Lower lobe of right lung (tissue), 2 donors: ENCODE measurements around the gene COL26A1. TPM values are rescaled to one million over a fixed set of nuclear protein-coding genes. Genes with fewer than 3 reads are reported as not detected.

Experiments
- ATAC-seq, 2 donors: fragments of 200-7000 bp; cut with Tn5 transposase; one replicate each; pipeline ENCODE4 v1.9.1; 2020 to 2022; ENCODE audit warnings: mild to moderate bottlenecking in 2 of 2, moderate library complexity in 2 of 2
- DNase-seq: peaks from one replicate; pipeline ENCODE4 v3.0.0-alpha.2; 2020
- H3K27ac ChIP-seq: fragments of 200-600 bp; one replicate; pipeline ENCODE4 v1.8.0; 2022
- H3K27me3 ChIP-seq: fragments of 200-600 bp; one replicate; pipeline ENCODE4 v1.8.0; 2022; ENCODE audit warnings: low read depth
- H3K36me3 ChIP-seq: fragments of 200-600 bp; one replicate; pipeline ENCODE4 v1.8.0; 2022; ENCODE audit warnings: mild to moderate bottlenecking
- H3K4me1 ChIP-seq: fragments of 200-600 bp; one replicate; pipeline ENCODE4 v1.8.0; 2022
- H3K4me3 ChIP-seq: fragments of 200-600 bp; one replicate; pipeline ENCODE4 v1.8.0; 2022; ENCODE audit warnings: mild to moderate bottlenecking
- H3K9me3 ChIP-seq: fragments of 200-600 bp; one replicate; pipeline ENCODE4 v1.8.0; 2022
- intact Hi-C: fragments of 100-400 bp; cut with DNase I; formaldehyde crosslinking; loops from one replicate; pipeline ENCODE4 v1.11.0; 2022
- total RNA-seq: library from RNA; stranded (reverse); fragmentation: NEBNext Ultra II Directional; extraction: Animal tissue kit (Norgen Biotek cat#: 25700); gene quantifications from one replicate; pipeline ENCODE4 v1.2.1, GENCODE V29; 2021
- TF ChIP-seq, protein P1 (sequence below): fragments of 200-600 bp; IDR thresholded peaks from one replicate; pipeline ENCODE4 v1.8.0; 2022; ENCODE audit warnings: antibody characterized with exemption, mild to moderate bottlenecking
- donor health status: DM: no; HTN: yes; CAD: no; lungs with severe emphysema.

Gene COL26A1
- total RNA-seq, 1 donor from 2014 or later, result 0.24 TPM

DNA sequence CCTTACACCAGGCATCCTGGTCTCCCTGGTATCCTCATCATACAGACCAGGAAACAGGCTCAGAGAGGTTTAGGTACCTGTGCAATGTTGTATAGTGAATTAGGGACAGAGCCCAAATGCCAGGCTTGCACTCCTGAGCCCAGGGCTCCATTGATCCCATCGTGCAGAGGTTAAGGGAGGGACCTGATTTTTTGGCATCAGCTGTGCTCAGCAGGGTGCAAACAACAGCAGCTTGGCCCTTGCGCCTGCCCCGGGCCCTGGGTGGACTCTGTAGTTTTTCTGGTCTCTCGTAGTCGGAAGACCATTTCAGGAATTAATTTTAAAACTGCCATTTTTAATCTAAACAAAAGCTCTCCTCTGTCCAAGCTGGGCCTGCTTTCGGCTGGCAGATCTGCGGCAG is 79.2 kb downstream of the COL26A1 start:
- H3K36me3 ChIP-seq, result no peaks in the 10 kb centered on the region
- intact Hi-C loops, result no loop called here
- TF ChIP-seq, protein P1, sequence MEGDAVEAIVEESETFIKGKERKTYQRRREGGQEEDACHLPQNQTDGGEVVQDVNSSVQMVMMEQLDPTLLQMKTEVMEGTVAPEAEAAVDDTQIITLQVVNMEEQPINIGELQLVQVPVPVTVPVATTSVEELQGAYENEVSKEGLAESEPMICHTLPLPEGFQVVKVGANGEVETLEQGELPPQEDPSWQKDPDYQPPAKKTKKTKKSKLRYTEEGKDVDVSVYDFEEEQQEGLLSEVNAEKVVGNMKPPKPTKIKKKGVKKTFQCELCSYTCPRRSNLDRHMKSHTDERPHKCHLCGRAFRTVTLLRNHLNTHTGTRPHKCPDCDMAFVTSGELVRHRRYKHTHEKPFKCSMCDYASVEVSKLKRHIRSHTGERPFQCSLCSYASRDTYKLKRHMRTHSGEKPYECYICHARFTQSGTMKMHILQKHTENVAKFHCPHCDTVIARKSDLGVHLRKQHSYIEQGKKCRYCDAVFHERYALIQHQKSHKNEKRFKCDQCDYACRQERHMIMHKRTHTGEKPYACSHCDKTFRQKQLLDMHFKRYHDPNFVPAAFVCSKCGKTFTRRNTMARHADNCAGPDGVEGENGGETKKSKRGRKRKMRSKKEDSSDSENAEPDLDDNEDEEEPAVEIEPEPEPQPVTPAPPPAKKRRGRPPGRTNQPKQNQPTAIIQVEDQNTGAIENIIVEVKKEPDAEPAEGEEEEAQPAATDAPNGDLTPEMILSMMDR, result no peak
- H3K4me3 ChIP-seq, result no peak overlapping the region
- H3K4me1 ChIP-seq, result no peaks in the 10 kb centered on the region
- H3K27ac ChIP-seq, result no peak overlapping the region
- ATAC-seq (no peak), DNase-seq (no peak)
- no peaks in the 10 kb centered on the region for H3K27me3 ChIP-seq
- H3K9me3 ChIP-seq, result no peaks in the 10 kb centered on the region

GRCh38 chr7:101442426-101443070 is 79.9 kb downstream of the COL26A1 start:
- no peaks in the 10 kb centered on the region for H3K9me3 ChIP-seq
- no peak overlapping the region for H3K27ac ChIP-seq
- intact Hi-C loops, result no loop called here
- no peaks in the 10 kb centered on the region for H3K27me3 ChIP-seq
- no peaks in the 10 kb centered on the region for H3K36me3 ChIP-seq
- ATAC-seq (no peak), DNase-seq (no peak)
- no peaks in the 10 kb centered on the region for H3K4me1 ChIP-seq
- no peak overlapping the region for H3K4me3 ChIP-seq
- TF ChIP-seq, protein P1, result no peak

DNA sequence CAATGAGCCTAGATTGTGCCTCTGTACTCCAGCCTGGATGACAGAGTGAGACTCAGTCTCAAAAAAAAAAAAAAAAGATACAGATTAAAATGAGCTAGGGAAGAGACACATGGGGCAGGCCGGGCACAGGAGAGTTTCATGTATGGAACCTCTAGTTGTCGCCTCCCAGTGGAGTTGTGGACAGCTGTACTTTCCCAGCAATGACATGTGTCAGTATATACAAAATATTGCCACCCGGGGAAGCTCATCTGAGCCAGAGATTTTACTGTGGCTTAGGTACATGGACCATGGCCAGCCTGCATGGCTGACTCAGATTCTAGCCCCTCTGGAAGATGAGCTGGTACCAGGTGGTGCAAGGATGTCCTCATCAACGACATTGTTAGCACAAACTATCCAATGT is 87.4 kb downstream of the COL26A1 start:
- ATAC-seq, result no peak
- intact Hi-C loops, result no loop called here

GRCh38 chr7:101453617-101454016 is 90.9 kb downstream of the COL26A1 start:
- Histone ChIP-seq H3K27ac (no peak overlapping the region), H3K4me3 (no peak overlapping the region), H3K36me3 (no peaks in the 10 kb centered on the region), H3K27me3 (no peaks in the 10 kb centered on the region), H3K9me3 (no peaks in the 10 kb centered on the region), H3K4me1 (no peaks in the 10 kb centered on the region)
- no peak for ATAC-seq
- TF ChIP-seq, protein P1, result no peak
- intact Hi-C loops, result no loop called here
- DNase-seq, result no peak

More for the DNA sequence above, 87.4 kb downstream of the COL26A1 start:
- no peak overlapping the region for H3K4me3 ChIP-seq
- no peaks in the 10 kb centered on the region for H3K4me1 ChIP-seq
- no peaks in the 10 kb centered on the region for H3K27me3 ChIP-seq
- no peak for DNase-seq
- no peaks in the 10 kb centered on the region for H3K36me3 ChIP-seq
- H3K9me3 ChIP-seq, result no peaks in the 10 kb centered on the region
- TF ChIP-seq, protein P1, result no peak
- H3K27ac ChIP-seq, result no peak overlapping the region

DNA sequence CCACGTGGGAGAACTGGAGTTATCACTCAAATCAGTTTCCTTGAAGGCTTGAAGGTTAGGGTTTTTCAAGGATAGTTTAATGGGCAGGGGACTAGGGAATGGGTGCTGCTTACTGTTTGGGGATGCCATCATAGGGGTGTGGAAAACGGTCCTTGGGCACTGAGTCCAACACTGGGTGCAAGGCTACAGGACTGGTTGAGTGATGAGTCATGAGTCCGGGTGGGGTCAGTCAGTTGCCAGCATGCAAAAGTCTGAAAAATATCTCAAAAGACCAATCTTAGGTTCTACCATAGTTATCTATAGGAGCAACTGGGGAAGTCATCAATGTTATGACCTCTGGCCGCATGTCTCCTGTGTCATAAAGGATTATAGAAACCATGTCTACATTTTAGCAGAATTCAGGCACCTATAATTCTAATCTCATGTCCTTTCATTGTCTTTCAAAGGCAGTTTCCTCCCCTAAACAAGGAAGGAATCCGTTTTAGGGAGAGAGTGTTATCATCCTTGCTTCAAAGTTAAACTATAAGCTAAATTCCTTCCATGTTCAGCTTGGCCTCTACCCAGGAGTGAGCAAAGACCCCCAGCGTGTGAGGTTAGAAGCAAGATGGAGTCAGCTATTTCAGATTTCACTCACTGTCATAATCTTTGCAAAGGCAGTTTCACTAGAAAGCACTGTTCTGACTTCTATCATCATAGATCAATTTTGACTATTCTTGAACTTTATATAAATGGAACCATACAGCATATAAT is 94.5 kb downstream of the COL26A1 start:
- H3K27ac ChIP-seq, result no peak overlapping the region
- ATAC-seq (no peak), DNase-seq (no peak)
- H3K9me3 ChIP-seq, result no peaks in the 10 kb centered on the region
- no peak overlapping the region for H3K4me3 ChIP-seq
- no peaks in the 10 kb centered on the region for H3K36me3 ChIP-seq
- TF ChIP-seq, protein P1, result no peak
- intact Hi-C loops, result no loop called here
- no peaks in the 10 kb centered on the region for H3K27me3 ChIP-seq
- no peaks in the 10 kb centered on the region for H3K4me1 ChIP-seq
